HepG2 (cell line): ENCODE results near the gene NF2. TPM values are rescaled to one million over a fixed set of nuclear protein-coding genes. Genes with fewer than 3 reads are reported as not detected.

Source experiments
- ATAC-seq: fragments of 200-7000 bp; cut with Tn5 transposase; 3 replicates; pipeline ENCODE4 v1.9.1; 2020; ENCODE audit warnings: mild to moderate bottlenecking, moderate library complexity
- BruUV-seq: library from RNA; stranded (reverse); fragments of 400-500 nt; replicated peaks from 2 replicates; lab custom pipeline; 2021; lab: Mats Ljungman, UMichigan
- CTCF ChIA-PET: fragments of 300-600 bp; formaldehyde crosslinking; extraction: SDS; loops from one replicate; lab custom pipeline; 2021; ENCODE audit warnings: low total read pairs, inconsistent platforms, low intra/inter-chr PET ratio; lab: Yijun Ruan, JAX
- POLR2A ChIA-PET: fragments of 350-600 bp; sonication (Branson Sonifier 250); formaldehyde crosslinking; loops from one replicate; lab custom pipeline; 2020; ENCODE audit warnings: antibody characterized with exemption, inconsistent platforms; lab: Yijun Ruan, JAX
- DNase-seq: peaks from one replicate; pipeline ENCODE4 v3.0.0-alpha.2; 2015; ENCODE audit warnings: low spot score
- FAIRE-seq: peaks from 3 replicates; lab custom pipeline; 2011; peaks lifted over from hg19 to GRCh38; lab: Jason Lieb, UNC
- H2AFZ ChIP-seq: one replicate; pipeline ENCODE4 v1.6.1; 2011; ENCODE audit warnings: low read length, inconsistent platforms
- H3K27ac ChIP-seq: fragments of 300-600 bp; 3 replicates; pipeline ENCODE4 v1.8.0; 2011; ENCODE audit warnings: mixed run types, mild to moderate bottlenecking, mixed read lengths, low read length, inconsistent platforms; ENCODE audit not compliant: insufficient read depth; ENCODE audit errors: extremely low read length
- H3K27me3 ChIP-seq, 2 experiments: fragments of 200-600 bp in 1 of 2; 2 replicates in 1 of 2; 3 replicates in 1 of 2; pipeline versions ENCODE4 v1.6.0 to v1.8.0; 2011; ENCODE audit warnings: low read length in 2 of 2, mild to moderate bottlenecking in 2 of 2, moderate library complexity in 2 of 2, inconsistent platforms in 1 of 2; ENCODE audit not compliant: insufficient read depth in 2 of 2, control insufficient read depth in 1 of 2
- H3K36me3 ChIP-seq, 2 experiments: fragments of 200-600 bp in 1 of 2; replicated peaks in 1 of 2; 2 replicates in 1 of 2; 3 replicates in 1 of 2; pipeline versions ENCODE4 v1.5.1 to v1.8.0; 2011; ENCODE audit warnings: low read length in 2 of 2, inconsistent platforms in 1 of 2; ENCODE audit not compliant: insufficient read depth in 2 of 2, control insufficient read depth in 1 of 2
- H3K4me1 ChIP-seq: 2 replicates; pipeline ENCODE4 v1.5.1; 2012; ENCODE audit warnings: low read length, inconsistent platforms; ENCODE audit not compliant: insufficient read depth
- H3K4me2 ChIP-seq: 2 replicates; pipeline ENCODE4 v1.6.0; 2011; ENCODE audit warnings: low read depth, low read length, inconsistent platforms
- H3K4me3 ChIP-seq, 3 experiments: fragments of 200-600 bp in 1 of 3; sonication (generic), shearing (Covaris generic) in 1 of 3; replicated peaks in 1 of 3; 2 replicates each; pipeline ENCODE4 v1.5.1; 2011 to 2016; ENCODE audit warnings: low read length in 3 of 3, inconsistent platforms in 2 of 3, low read depth in 2 of 3, mild to moderate bottlenecking in 2 of 3, control low read depth in 1 of 3, mixed read lengths in 1 of 3; ENCODE audit not compliant: insufficient read depth in 1 of 3
- H3K79me2 ChIP-seq: one replicate; pipeline ENCODE4 v1.6.1; 2011; ENCODE audit warnings: low read length, inconsistent platforms; ENCODE audit not compliant: insufficient read depth
- H3K9ac ChIP-seq: 2 replicates; pipeline ENCODE4 v1.6.0; 2011; ENCODE audit warnings: mild to moderate bottlenecking, low read depth, low read length, inconsistent platforms; ENCODE audit not compliant: insufficient read depth
- H3K9me3 ChIP-seq: 2 replicates; pipeline ENCODE4 v1.5.1; 2012; ENCODE audit warnings: mild to moderate bottlenecking, low read length
- H4K20me1 ChIP-seq: 2 replicates; pipeline ENCODE4 v1.6.0; 2011; ENCODE audit warnings: inconsistent platforms, mild to moderate bottlenecking, low read length, moderate library complexity; ENCODE audit not compliant: insufficient read depth
- CBFB ChIP-seq: sonication (generic); formaldehyde crosslinking; IDR thresholded peaks from 2 replicates; pipeline ENCODE4 v1.4.0; 2020; ENCODE audit warnings: missing genetic modification reagents
- GABPB1 ChIP-seq: IDR thresholded peaks from 2 replicates; pipeline ENCODE4 v1.6.1; 2016; ENCODE audit warnings: mild to moderate bottlenecking, missing genetic modification reagents, moderate library complexity, missing compliant biosample characterization
- HDAC1 ChIP-seq: sonication (generic); formaldehyde crosslinking; IDR thresholded peaks from 2 replicates; pipeline ENCODE4 v1.5.1; 2020; ENCODE audit warnings: mild to moderate bottlenecking, missing genetic modification reagents
- PRMT3 ChIP-seq: sonication (generic); formaldehyde crosslinking; IDR thresholded peaks from 2 replicates; pipeline ENCODE4 v1.8.1; 2022; ENCODE audit warnings: low read depth, mild to moderate bottlenecking, moderate library complexity, missing genetic modification reagents, borderline replicate concordance
- SIN3A ChIP-seq: IDR thresholded peaks from 2 replicates; pipeline ENCODE4 v1.6.1; 2011; ENCODE audit warnings: low read depth, mild to moderate bottlenecking, control low read depth, low read length, borderline replicate concordance
- SIX1 ChIP-seq: sonication (generic); formaldehyde crosslinking; IDR thresholded peaks from 2 replicates; pipeline ENCODE4 v1.4.0; 2020; ENCODE audit warnings: missing genetic modification reagents, borderline replicate concordance
- SOX13 ChIP-seq, 3 experiments: fragments of 450-650 bp in 1 of 3; sonication (generic) in 1 of 3; formaldehyde crosslinking in 1 of 3; IDR thresholded peaks in 2 of 3; conservative IDR thresholded peaks in 1 of 3; 2 replicates each; pipeline versions ENCODE4 v1.5.0 to v1.6.1; 2016 to 2020; ENCODE audit warnings: antibody characterized with exemption in 1 of 3, mild to moderate bottlenecking in 1 of 3, missing compliant biosample characterization in 1 of 3, missing genetic modification reagents in 1 of 3, moderate library complexity in 1 of 3
- TMF1 ChIP-seq: sonication (generic); formaldehyde crosslinking; IDR thresholded peaks from 2 replicates; pipeline ENCODE4 v1.8.1; 2022; ENCODE audit warnings: low read depth, missing genetic modification reagents
- ZBTB26 ChIP-seq: IDR thresholded peaks from 2 replicates; pipeline ENCODE4 v1.6.1; 2016; ENCODE audit warnings: missing compliant biosample characterization, missing genetic modification reagents, borderline replicate concordance
- ZNF33A ChIP-seq: sonication (generic); formaldehyde crosslinking; IDR thresholded peaks from 2 replicates; pipeline ENCODE4 v1.5.1; 2020; ENCODE audit warnings: missing genetic modification reagents, mild to moderate bottlenecking, moderate library complexity, borderline replicate concordance
- ZNF431 ChIP-seq: sonication (generic); formaldehyde crosslinking; IDR thresholded peaks from 2 replicates; pipeline ENCODE4 v1.9.0; 2022; ENCODE audit warnings: missing genetic modification reagents, low read depth, mild to moderate bottlenecking, borderline replicate concordance
- WGBS: methylation state at CpG from one replicate; pipeline ENCODE4 v1.1.6; 2017; ENCODE audit warnings: low lambda C conversion rate; 5-methylcytosine and 5-hydroxymethylcytosine counted together
- in situ Hi-C: cut with HindIII; loops from 2 replicates; pipeline ENCODE4 v1.10.0; 2017; ENCODE audit warnings: low pct_unique_long_range_greater_than_20kb; ENCODE audit not compliant: extremely low pct_ligation_motif_present
- intact Hi-C: fragments of 100-400 bp; cut with micrococcal nuclease; formaldehyde crosslinking; loops from one replicate; pipeline ENCODE4 v1.10.0; 2022; ENCODE audit not compliant: unreplicated experiment
- polyA plus RNA-seq, 8 experiments: library from polyadenylated mRNA; depleted of rRNA in 3 of 8; stranded (reverse) in 7 of 8; unstranded in 1 of 8; fragments of >200 nt; fragmentation: Illumina TruSeq in 4 of 8; extraction: Trizol in 4 of 8; gene quantifications; 2 replicates each; pipeline versions ENCODE4 v1.2.1 to v1.2.3, GENCODE V29; 2011 to 2016; ENCODE audit warnings: low read depth in 4 of 8, missing spikeins in 1 of 8, mixed read lengths in 1 of 8; ENCODE audit not compliant: insufficient read depth in 1 of 8
- total RNA-seq, 5 experiments: library from RNA; depleted of rRNA; stranded (reverse); fragments of >200 nt; fragmentation: Illumina TruSeq; extraction: Trizol; gene quantifications; 2 replicates each; pipeline ENCODE4 v1.2.3, GENCODE V29; 2016; ENCODE audit warnings: low read depth in 1 of 5
- TF ChIP-seq, protein P1 (sequence below): sonication (generic); formaldehyde crosslinking; IDR thresholded peaks from 2 replicates; pipeline ENCODE4 v1.4.0; 2020; ENCODE audit warnings: missing genetic modification reagents

NF2 gene
- total and polyA plus RNA-seq, 2 of the 13 experiments (the other 11 are each of a cell fraction or from before 2014, with no cell fraction given), result 9.3 to 33.3 TPM

DNA sequence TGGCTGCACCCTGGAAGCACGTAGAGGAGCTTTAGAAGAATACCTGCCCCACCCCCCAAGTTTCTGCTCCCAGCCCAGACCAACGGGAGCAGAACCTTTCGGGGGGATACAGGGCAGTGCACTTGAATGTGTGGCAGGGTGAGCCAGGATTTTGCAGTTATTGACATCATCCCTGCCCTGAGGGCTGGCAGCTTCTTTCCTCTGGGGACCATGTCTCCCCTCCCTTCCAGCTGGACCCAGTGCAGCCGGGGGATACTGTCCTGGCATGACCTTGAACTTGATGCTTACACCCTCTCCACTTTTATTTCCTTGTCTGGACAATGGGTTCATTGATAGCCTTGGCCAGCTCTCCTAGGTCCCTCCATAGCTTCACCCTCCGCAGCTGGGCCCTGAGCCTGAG is 112.3 kb downstream of the NF2 start:
- ChIA-PET CTCF (no interaction called here), POLR2A (no interaction called here)
- Histone ChIP-seq H3K27me3 (peaks cover 14 to 60% of the 10 kb centered on the region in 2 experiments), H3K36me3 (no peaks in the 10 kb centered on the region), H3K4me3 (no peak overlapping the region), H3K9me3 (no peaks in the 10 kb centered on the region), H3K27ac (no peak overlapping the region), H2AFZ (no peak overlapping the region), H3K9ac (no peak overlapping the region), H3K79me2 (no peaks in the 10 kb centered on the region), H3K4me2 (no peak overlapping the region), H3K4me1 (peaks cover 11% of the 10 kb centered on the region; the same call in 1 of the 2 replicates), H4K20me1 (peaks cover 20% of the 10 kb centered on the region; the same call in 1 of the 2 replicates)
- WGBS, result 33% methylated on average over 4 of the region's 5 CpGs
- FAIRE-seq (no peak), DNase-seq (no peak), ATAC-seq (no peak)
- in situ Hi-C loops, result no loop called here
- intact Hi-C loops, result no loop called here
- BruUV-seq, result no TSS peak
- TF ChIP-seq SIX1 (CRISPR knock-in tag) (no peak), ZBTB26 (no peak), TMF1 (CRISPR knock-in tag) (no peak), ZNF431 (no peak), GABPB1 (CRISPR knock-in tag) (no peak), PRMT3 (CRISPR knock-in tag) (no peak), SOX13 (IDR thresholded peaks at IDR 0.05) (no peak), SOX13 (CRISPR knock-in tag; conservative IDR thresholded peaks at IDR 0.05 in 1 of 2, IDR thresholded peaks at IDR 0.05 in 1 of 2) (no peak), CBFB (CRISPR knock-in tag) (no peak), HDAC1 (CRISPR knock-in tag) (no peak), ZNF33A (CRISPR knock-in tag) (no peak), SIN3A (no peak)
- TF ChIP-seq, protein P1, sequence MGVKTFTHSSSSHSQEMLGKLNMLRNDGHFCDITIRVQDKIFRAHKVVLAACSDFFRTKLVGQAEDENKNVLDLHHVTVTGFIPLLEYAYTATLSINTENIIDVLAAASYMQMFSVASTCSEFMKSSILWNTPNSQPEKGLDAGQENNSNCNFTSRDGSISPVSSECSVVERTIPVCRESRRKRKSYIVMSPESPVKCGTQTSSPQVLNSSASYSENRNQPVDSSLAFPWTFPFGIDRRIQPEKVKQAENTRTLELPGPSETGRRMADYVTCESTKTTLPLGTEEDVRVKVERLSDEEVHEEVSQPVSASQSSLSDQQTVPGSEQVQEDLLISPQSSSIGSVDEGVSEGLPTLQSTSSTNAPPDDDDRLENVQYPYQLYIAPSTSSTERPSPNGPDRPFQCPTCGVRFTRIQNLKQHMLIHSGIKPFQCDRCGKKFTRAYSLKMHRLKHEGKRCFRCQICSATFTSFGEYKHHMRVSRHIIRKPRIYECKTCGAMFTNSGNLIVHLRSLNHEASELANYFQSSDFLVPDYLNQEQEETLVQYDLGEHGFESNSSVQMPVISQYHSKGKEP, result no peak
